GM19395 (cell line): ENCODE measurements around the gene MAS1L.
"Not testable (repeated sequence)": the region's sequence is repeated elsewhere in the genome, so short reads cannot be mapped to it uniquely, and the experiment has no call there.

Source experiments
- ATAC-seq: cut with Tn5 transposase; IDR thresholded peaks from one replicate; pipeline ENCODE4 v1.9.1; 2021; ENCODE audit warnings: mild to moderate bottlenecking, moderate library complexity; ENCODE audit not compliant: unreplicated experiment

The MAS1L gene

GRCh38 chr6:29486577-29486976 is 1.2 kb downstream of the MAS1L start:
- ATAC-seq = no peak

- ATAC-seq = no peak
Observed at GRCh38 chr6:29483735-29484134, 4.0 kb downstream of the MAS1L start.

- ATAC-seq = no peak
Observed at GRCh38 chr6:29483186-29483585, 4.6 kb downstream of the MAS1L start.

GRCh38 chr6:29479560-29479959 is 8.2 kb downstream of the MAS1L start:
- ATAC-seq = no peak

- no peak for ATAC-seq
Observed at GRCh38 chr6:29478740-29479139, 9.0 kb downstream of the MAS1L start.

- ATAC-seq = no peak
Observed at GRCh38 chr6:29477923-29478450, 9.8 kb downstream of the MAS1L start.

GRCh38 chr6:29474996-29475395 is 12.8 kb downstream of the MAS1L start:
- no peak for ATAC-seq

GRCh38 chr6:29466241-29466640 is 21.5 kb downstream of the MAS1L start:
- ATAC-seq = no peak

- ATAC-seq = no peak
Observed at GRCh38 chr6:29465801-29466200, 22.0 kb downstream of the MAS1L start.

GRCh38 chr6:29465279-29465678 is 22.5 kb downstream of the MAS1L start:
- no peak for ATAC-seq

GRCh38 chr6:29462022-29462421 is 25.7 kb downstream of the MAS1L start:
- no peak for ATAC-seq

GRCh38 chr6:29461021-29461814 is 26.5 kb downstream of the MAS1L start:
- ATAC-seq = no peak

GRCh38 chr6:29456971-29457370 is 30.8 kb downstream of the MAS1L start, which contains the start of the genes OR11A1 and OR2H1:
OR11A1 (minus strand) TSS chr6:29457071; CDS start chr6:29427641, 29,430 bp downstream.
OR2H1 (plus strand) TSS chr6:29457155; CDS start chr6:29461770, 4,615 bp downstream.
- no peak for ATAC-seq

GRCh38 chr6:29451471-29452193 is 36.1 kb downstream of the MAS1L start:
- ATAC-seq = no peak

GRCh38 chr6:29447670-29448069 is 40.1 kb downstream of the MAS1L start:
- ATAC-seq = no peak

- ATAC-seq = not testable (repeated sequence)
Observed at GRCh38 chr6:29444031-29444430, 43.7 kb downstream of the MAS1L start.

- no peak for ATAC-seq
Observed at GRCh38 chr6:29442719-29443118, 45.0 kb downstream of the MAS1L start.

GRCh38 chr6:29439006-29439405 is 48.8 kb downstream of the MAS1L start, which contains the start of gene OR10C1:
OR10C1 (plus strand) TSS chr6:29439306; CDS start chr6:29440016, 710 bp downstream.
- ATAC-seq = no peak

GRCh38 chr6:29436730-29437129 is 51.0 kb downstream of the MAS1L start:
- ATAC-seq = not testable (repeated sequence)
